Lower leg skin (tissue), 4 donors: ENCODE data around the gene FARS2. TPM values are rescaled to one million over a fixed set of nuclear protein-coding genes. Genes with fewer than 3 reads are reported as not detected.
A peak's percentile ranks its signal among the peaks of the same experiment; 100 is the strongest.

Experiments
- DNase-seq, 2 donors: peaks; one replicate each; pipeline ENCODE4 v3.0.0-alpha.2; 2019; ENCODE audit warnings: low spot score in 2 of 2
- H3K4me3 ChIP-seq: fragments of 200-600 bp; sonication (generic); 2 replicates; pipeline ENCODE4 v1.5.1; 2017; ENCODE audit warnings: mild to moderate bottlenecking, low read depth; ENCODE audit not compliant: poor library complexity, severe bottlenecking
- POLR2A ChIP-seq, 2 donors: fragments of 450-650 bp; IDR thresholded peaks; one replicate each; pipeline ENCODE4 v1.6.1; 2016 to 2017; ENCODE audit warnings: antibody characterized with exemption in 2 of 2, mild to moderate bottlenecking in 1 of 2, moderate library complexity in 1 of 2
- WGBS, 2 donors: methylation state at CpG; one replicate each; pipeline ENCODE4 v1.1.5; 2018; 5-methylcytosine and 5-hydroxymethylcytosine counted together
- intact Hi-C: fragments of 100-400 bp; cut with DNase I; formaldehyde crosslinking; loops from one replicate; pipeline ENCODE4 v1.15.0; 2023; ENCODE audit warnings: low total_unique reads
- total RNA-seq, 4 donors: library from RNA; depleted of rRNA; stranded (reverse); fragments of >200 nt; gene quantifications; one replicate each; pipeline ENCODE4 v1.1.0, GENCODE V29; 2016
- TF ChIP-seq, protein P1 (sequence below), 3 donors: fragments of 450-650 bp; IDR thresholded peaks; one replicate each; pipeline ENCODE4 v1.5.1; 2016; ENCODE audit warnings: antibody characterized with exemption in 3 of 3, mild to moderate bottlenecking in 3 of 3, moderate library complexity in 2 of 3

FARS2 gene
- total RNA-seq, 4 donors from 2014 or later, result 7.0 to 14.7 (median 11.1) TPM

DNA sequence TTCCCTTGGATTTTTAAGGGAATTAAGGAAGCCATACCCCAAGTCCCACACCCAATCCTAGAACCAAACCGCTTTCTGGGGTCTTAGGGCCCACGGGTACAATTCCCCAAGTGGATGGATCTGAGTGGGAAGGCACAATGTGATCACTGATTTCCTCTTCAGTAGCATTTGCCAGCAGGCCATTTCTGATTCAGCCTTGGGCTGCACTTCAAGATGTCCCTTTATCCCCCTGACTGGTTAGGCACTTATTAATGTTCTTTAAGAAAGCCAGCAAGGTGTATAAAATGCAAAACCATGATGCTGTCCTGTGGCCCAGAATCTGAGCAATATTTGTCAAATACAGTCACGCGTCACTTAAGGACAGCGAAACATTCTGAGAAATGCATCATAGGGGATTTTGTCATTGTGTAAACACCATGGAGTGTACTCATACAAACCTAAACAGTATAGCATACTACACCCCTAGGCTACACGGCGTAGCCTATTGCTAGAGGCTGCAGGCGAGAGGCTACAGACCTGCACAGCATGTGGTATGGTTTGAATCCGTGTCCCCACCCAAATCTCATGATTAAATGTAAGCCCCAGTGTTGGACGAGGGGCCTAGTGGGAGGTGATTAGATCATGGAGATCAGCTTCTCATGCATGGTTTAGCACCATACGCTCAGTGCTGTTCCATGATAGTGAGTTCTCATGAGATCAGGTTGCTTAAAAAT is 511.3 kb downstream of the FARS2 start:
- H3K4me3 ChIP-seq, result no peak overlapping the region
- TF ChIP-seq, protein P1, sequence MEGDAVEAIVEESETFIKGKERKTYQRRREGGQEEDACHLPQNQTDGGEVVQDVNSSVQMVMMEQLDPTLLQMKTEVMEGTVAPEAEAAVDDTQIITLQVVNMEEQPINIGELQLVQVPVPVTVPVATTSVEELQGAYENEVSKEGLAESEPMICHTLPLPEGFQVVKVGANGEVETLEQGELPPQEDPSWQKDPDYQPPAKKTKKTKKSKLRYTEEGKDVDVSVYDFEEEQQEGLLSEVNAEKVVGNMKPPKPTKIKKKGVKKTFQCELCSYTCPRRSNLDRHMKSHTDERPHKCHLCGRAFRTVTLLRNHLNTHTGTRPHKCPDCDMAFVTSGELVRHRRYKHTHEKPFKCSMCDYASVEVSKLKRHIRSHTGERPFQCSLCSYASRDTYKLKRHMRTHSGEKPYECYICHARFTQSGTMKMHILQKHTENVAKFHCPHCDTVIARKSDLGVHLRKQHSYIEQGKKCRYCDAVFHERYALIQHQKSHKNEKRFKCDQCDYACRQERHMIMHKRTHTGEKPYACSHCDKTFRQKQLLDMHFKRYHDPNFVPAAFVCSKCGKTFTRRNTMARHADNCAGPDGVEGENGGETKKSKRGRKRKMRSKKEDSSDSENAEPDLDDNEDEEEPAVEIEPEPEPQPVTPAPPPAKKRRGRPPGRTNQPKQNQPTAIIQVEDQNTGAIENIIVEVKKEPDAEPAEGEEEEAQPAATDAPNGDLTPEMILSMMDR (IDR thresholded peaks at IDR 0.05), result no peak
- no peak for TF ChIP-seq POLR2A (IDR thresholded peaks at IDR 0.05)
- 97% methylated on average over 11 of the region's 11 CpGs for WGBS, 2 donors
- peak in 1 of 2 donors; percentile 10 for DNase-seq
- intact Hi-C loops, result no loop called here

DNA sequence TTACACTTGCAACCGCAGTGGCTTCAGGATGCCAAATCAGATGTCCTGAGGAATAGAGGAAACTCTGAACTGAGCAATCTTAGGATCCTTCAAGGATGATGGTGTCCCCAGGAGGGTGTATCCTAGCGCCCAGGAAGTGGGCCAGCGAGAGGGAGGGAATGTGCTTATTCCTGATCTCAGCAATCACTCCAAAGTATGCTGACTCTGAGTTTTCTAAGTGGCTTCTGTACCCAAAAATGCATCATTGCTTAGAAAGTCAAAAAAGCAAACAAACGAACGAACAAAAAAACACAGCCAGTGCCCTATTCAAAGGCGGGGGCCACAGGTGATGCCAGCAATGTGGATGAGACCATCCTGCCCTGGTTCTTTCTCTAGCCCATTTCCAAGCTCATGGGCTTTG is 514.8 kb downstream of the FARS2 start:
- H3K4me3 ChIP-seq, result no peak overlapping the region
- WGBS, 2 donors, result 96 to 99% methylated on average over 6 of the region's 6 CpGs
- DNase-seq, result peak in 1 of 2 donors; percentile 21
- intact Hi-C loops, result no loop called here
- TF ChIP-seq, protein P1 (IDR thresholded peaks at IDR 0.05), result no peak
- no peak for TF ChIP-seq POLR2A (IDR thresholded peaks at IDR 0.05)

GRCh38 chr6:5776706-5777390 is 515.5 kb downstream of the FARS2 start:
- intact Hi-C loops, result no loop called here
- WGBS, 2 donors, result 79 to 81% methylated on average over 12 of the region's 12 CpGs
- no peak overlapping the region for H3K4me3 ChIP-seq
- DNase-seq, result peak in 1 of 2 donors; percentile 50
- TF ChIP-seq, protein P1 (IDR thresholded peaks at IDR 0.05), result no peak
- TF ChIP-seq POLR2A (IDR thresholded peaks at IDR 0.05), result no peak

DNA sequence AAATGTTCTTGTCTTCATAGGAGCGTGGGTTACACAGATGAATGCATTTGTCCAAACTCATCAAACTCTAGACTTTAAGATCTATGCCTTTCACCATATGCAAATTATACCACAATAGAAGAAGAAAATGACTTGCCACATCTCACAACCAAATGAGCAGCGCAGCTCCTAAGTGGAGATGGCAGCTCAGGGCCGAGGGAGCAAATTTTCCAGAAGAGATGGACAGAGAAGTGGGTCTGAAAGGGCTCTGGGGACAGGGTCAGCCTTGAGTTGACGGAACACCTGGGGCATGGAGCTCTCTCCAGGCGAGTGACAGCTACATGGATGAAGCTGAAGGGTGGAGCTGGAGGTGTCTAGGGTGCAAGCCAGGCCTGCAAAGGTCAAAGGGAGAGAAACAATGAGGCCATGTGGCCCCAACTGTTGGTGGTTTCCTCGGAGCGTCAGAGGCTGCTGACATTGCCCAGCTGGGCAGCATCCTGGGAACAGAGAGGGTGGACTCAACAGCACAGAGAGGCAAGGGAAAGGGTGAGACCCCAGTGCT is 517.1 kb downstream of the FARS2 start:
- 80 to 93% methylated on average over 7 of the region's 7 CpGs for WGBS, 2 donors
- intact Hi-C loops, result no loop called here
- no peak overlapping the region for H3K4me3 ChIP-seq
- peak in 1 of 2 donors; percentile 58 for DNase-seq
- TF ChIP-seq, protein P1 (IDR thresholded peaks at IDR 0.05), result no peak
- no peak for TF ChIP-seq POLR2A (IDR thresholded peaks at IDR 0.05)

GRCh38 chr6:5778906-5779305 is 517.6 kb downstream of the FARS2 start:
- intact Hi-C loops, result no loop called here
- TF ChIP-seq, protein P1 (IDR thresholded peaks at IDR 0.05), result no peak
- TF ChIP-seq POLR2A (IDR thresholded peaks at IDR 0.05), result no peak
- WGBS, 2 donors, result 90 to 94% methylated on average over 6 to 7 of the region's 7 CpGs
- peak in 1 of 2 donors; percentile 70 for DNase-seq
- no peak overlapping the region for H3K4me3 ChIP-seq
